ENCODE results near the gene CA9.

DNA sequence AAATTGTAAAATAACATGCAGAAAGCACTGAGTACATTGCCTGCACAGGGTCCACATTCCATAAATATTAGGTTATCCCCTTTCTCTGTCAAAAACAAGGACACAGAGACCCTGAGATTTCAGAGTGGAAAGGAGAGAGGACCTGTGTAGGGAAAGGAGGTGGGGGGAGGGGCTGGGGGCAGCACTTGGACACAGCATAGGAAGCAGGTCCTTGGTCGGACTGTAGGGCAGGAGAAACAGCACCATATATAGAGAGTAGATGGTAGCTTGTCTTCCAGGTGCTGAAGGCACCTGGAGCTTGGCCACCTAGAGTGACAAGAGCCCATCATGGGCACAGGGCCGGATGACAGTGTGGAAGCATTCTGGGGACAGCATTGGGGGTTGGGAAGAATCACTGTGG lies 13.6 kb downstream of the CA9 start:
- no peak for TF ChIP-seq EZH2 (IDR thresholded peaks at IDR 0.05; ENCODE audit: insufficient read depth, low read length)
- TF ChIP-seq, protein P1, sequence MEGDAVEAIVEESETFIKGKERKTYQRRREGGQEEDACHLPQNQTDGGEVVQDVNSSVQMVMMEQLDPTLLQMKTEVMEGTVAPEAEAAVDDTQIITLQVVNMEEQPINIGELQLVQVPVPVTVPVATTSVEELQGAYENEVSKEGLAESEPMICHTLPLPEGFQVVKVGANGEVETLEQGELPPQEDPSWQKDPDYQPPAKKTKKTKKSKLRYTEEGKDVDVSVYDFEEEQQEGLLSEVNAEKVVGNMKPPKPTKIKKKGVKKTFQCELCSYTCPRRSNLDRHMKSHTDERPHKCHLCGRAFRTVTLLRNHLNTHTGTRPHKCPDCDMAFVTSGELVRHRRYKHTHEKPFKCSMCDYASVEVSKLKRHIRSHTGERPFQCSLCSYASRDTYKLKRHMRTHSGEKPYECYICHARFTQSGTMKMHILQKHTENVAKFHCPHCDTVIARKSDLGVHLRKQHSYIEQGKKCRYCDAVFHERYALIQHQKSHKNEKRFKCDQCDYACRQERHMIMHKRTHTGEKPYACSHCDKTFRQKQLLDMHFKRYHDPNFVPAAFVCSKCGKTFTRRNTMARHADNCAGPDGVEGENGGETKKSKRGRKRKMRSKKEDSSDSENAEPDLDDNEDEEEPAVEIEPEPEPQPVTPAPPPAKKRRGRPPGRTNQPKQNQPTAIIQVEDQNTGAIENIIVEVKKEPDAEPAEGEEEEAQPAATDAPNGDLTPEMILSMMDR (IDR thresholded peaks at IDR 0.05; ENCODE audit: insufficient read depth, low read depth, low read length), result no peak

Measured in astrocyte (in vitro differentiated cells and primary cell).